HL-60 (cell line): Measurements from ENCODE around the gene DLEC1.

Experiments
- CTCF ChIP-seq: IDR thresholded peaks from one replicate; pipeline ENCODE4 v1.5.1; 2011; ENCODE audit warnings: low read length, control low read depth, inconsistent platforms; ENCODE audit not compliant: insufficient read depth
- POLR2AphosphoS5 ChIP-seq: IDR thresholded peaks from 2 replicates; pipeline ENCODE4 v1.6.1; 2012; ENCODE audit warnings: low read depth
- REST ChIP-seq: IDR thresholded peaks from 2 replicates; pipeline ENCODE4 v1.6.1; 2012; ENCODE audit warnings: low read depth; ENCODE audit not compliant: insufficient replicate concordance

GRCh38 chr3:38130631-38131065 lies 91.6 kb downstream of the DLEC1 start:
- TF ChIP-seq REST = no peak
- no peak for TF ChIP-seq CTCF
- TF ChIP-seq POLR2AphosphoS5 = no peak
